Measurements from ENCODE around the gene ITPRIPL2.

The ITPRIPL2 gene

DNA sequence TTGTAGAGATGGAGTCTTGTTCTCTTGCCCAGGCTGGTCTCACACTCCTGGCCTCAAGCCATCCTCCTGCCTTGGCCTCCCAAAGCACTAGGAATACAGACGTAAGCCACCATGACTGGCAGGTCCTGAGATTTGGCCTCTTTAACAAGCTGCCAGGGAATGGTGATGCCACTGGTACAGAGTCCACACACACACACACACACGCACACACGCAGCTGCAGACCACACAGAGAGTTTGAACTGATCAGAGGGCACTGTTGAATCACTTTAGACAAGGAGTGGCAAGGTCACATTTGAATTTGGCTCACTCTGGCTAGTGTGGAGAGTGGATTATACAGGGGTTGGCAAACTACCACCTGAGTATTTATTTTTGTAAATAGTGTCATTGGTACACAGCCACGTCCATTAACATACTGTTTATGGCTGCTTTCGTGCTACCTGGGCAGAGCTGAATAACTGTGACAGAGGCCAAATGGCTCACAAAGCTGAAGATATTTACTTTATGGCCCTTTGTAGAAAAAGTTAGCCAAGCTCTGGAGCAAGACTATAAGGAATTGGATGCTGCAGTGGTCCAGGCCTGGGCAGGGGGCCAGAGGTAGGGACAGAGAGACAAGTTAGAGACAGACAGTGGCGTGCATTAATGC is 9.9 kb downstream of the ITPRIPL2 start:
- no peak for DNase-seq

DNA sequence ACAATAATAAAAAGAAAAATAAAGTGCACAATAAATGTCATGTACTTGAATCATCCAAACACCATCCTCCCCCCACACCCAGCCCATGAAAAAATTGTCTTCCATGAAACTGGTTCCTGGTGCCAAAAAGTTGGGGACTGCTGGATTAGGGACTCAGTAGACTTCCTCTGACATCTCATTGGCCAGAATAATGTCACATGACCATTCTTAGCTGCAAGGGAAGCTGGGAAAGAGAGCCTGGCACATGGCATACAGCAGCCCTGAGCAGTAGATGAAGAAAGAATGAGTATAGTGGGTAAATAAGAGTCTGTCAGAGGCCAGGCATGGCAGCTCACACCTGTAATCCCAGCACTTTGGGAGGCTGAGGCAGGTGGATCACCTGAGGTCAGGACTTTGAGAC is 12.5 kb downstream of the ITPRIPL2 start:
- no peak for DNase-seq

DNA sequence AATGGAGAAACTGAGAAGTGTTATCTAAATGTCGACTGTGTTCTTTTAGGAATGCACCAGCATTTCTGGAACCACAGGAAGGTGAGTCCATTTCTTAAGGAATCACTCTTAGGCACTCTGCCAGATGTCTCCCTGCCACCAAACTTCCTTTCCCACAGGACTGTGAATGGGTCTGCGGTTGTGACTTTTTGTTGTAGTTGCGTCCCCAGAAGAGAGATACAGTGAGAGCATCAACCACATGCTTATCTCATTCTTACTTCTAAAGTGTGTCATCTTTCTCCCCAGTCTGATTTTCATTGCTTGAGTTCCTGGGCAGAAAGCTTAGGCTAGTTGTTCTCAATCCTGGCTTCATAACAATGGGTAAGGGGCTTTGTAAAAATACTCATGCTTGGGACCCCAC is 13.4 kb downstream of the ITPRIPL2 start:
- no peak for DNase-seq

DNA sequence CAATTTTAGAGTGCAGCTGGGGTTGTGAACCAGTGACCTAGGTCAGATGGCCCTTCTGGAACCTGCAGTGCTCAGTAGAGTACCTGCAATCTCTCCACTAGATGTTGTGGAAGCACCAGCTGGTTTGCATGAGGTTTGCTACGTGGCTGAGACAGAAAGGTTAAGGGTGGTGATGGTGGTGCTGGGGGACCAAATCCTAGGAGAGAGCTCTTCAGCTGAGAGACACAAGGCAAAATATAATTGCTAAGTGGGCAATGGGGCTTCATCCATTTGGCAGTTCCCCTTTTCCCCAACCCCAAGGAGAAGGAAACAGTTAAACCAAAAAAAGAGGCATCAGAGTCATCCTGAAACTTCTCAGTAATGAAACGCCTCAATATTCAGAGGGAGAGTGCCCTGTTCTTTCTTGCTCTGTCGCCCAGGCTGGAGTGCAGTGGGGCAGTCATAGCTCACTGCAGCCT is 13.9 kb downstream of the ITPRIPL2 start:
- DNase-seq, result no peak

GRCh38 chr16:19128454-19129200 is 14.9 kb downstream of the ITPRIPL2 start:
- DNase-seq, result no peak

DNA sequence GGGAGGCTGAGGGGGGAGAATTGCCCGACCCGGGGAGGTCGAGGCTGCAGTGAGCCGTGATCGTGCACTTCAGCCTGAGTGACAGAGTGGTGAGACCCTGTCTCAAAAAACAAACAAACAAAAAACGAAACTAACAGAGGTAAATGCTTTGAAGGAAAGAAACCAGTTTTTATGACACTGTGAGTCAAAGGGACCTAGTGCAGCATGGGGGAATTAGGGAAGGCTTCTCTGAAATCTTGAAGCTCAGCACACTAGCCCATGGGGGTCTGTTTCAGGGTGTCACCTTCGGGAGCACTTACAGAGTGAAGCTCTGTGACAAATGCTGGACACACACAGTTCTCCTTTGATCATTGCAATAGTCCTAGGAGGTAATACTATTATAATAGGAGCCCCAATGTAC is 16.6 kb downstream of the ITPRIPL2 start:
- DNase-seq, result no peak

GRCh38 chr16:19130852-19131824 is 17.4 kb downstream of the ITPRIPL2 start:
- no peak for DNase-seq

DNA sequence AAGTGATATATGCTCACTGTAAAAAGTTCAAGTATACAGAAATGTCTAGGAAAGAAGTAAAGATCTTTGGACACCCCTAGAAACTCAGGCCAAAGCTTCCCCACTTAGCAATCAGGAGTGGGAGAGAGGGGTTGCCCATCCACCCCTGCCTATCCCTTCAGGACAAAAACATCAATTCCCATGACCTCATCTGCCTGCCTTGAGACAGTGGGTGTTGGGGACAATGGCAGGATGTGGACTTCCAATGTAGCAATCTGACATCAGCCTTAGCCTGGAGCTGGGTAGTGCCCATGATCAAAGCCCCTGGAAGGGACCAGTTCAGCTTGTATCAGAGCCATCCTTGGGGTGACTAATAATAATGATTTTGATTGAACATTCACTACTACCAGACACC is 18.1 kb downstream of the ITPRIPL2 start:
- no peak for DNase-seq

GRCh38 chr16:19132255-19132654 is 18.5 kb downstream of the ITPRIPL2 start:
- DNase-seq, result no peak

DNA sequence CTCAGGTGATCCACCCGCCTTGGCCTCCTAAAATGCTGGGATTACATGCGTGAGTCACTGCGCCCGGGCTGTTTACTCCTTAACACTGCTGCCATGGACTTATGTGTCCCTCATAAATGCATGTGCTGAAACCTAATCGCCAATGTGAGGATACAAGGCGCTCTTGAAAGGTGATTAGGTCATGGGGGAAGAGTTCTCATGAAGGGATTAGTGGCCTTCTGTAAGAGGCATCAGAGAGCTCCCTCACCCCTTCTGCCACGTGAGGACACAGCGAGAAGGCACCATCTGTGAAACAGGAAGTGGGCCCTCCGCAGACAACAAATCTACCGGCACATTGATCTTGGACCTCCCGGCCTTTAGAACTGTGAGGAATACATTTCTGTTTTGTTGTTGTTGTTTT is 19.1 kb downstream of the ITPRIPL2 start:
- DNase-seq, result no peak

DNA sequence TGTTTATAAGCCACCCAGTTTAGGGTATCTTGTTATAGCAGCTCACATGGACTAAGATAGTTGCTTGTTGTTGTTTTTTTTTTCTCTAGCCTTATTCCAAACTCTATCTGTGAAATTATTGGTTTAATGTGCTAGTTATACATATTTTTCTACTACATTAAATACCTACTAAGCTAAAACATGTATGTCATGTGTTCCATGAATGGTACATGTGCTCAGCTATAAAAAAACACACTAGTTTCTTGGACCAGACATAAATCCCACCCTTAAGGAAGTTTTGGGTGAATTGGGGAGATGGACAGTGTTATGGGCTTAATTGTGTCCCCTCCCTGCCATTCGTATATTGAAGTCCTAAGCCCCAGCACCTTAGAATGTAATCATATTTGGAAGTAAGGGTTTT is 19.8 kb downstream of the ITPRIPL2 start:
- no peak for DNase-seq

GRCh38 chr16:19135201-19135842 is 21.6 kb downstream of the ITPRIPL2 start:
- no peak for DNase-seq

- no peak for DNase-seq
Measured at GRCh38 chr16:19135896-19136438, 22.2 kb downstream of the ITPRIPL2 start.

GRCh38 chr16:19136549-19137196 is 22.9 kb downstream of the ITPRIPL2 start:
- DNase-seq, result peak; percentile 21

DNA sequence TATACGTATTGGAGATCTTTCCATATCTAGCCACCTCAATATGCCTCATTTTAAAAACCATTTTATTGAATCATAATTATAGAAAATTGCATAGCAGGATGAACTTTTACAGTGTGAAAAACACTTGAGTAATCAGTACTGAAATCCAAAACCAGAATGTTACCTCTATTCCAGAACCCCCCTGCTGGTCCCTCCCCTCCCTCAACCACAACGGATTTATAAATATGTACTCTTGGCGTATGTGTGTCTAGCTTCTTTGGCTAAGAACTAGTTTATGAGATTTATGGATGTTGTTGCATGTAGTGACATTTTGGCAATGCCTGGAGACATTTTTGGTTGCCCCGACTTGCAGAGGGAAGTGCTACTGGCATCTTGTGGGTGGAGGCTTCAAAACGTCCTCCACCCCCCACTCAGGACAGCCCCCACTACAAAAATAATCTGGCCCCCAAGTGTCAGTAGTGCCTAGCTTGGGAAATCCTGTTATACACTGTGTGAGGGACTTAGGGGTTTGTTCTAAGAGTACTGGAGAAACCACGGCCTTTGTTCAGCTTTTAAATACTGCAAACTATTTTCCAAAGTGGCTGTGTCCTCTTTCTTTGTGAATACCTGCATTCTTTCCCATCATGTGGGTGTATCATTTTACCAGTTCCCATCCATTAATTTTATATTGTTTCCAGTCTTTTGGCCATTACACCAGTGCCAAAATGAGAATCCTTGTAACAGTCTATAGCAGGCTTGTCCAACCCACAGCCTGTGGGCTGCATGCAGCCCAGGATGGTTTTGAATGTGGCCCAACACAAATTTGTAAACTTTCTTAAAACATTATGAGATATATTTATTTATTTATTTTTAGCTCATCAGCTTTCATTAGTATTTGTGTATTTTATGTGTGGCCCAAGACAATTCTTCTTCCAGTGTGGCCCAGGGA is 23.7 kb downstream of the ITPRIPL2 start:
- DNase-seq, result no peak

DNA sequence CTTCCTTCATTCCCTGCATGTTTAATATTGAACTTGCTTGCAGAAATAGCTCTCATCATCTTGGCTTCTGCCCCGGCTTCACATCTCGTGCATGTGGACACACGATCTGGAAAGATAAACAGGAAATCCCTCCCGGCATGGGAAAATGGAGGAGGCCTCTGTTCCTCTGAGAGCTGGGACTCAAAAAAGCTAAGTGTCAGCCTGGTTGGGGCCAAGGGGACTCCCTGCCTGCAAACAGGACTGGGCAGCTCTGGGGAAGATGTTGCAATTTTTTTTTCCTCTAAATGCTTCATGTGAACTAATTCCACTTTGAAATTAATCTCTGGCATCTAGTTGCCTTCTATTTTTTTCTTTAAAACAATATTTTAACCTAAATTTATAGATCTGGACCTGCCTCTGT is 24.8 kb downstream of the ITPRIPL2 start:
- no peak for DNase-seq

- DNase-seq, result no peak
Measured at GRCh38 chr16:19139436-19140091, 25.8 kb downstream of the ITPRIPL2 start.

DNA sequence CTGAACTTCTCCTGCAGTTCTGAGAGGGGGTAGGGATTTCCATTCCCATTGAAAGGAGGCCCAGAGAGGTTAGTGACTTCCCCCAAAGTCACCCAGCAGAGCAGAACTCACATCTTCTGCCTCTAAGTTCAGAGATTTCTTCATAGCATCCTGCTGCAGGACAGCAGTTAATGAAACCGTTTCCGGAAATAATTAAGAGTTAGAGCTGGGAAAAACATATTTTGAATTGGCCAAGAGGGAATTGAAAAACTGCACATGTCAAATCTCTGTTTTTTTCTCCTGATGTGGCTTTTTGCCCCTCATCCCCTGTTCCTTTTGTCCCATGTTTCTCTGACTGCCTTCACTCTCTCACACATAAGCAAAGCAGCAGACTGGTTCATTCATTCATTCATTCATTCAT is 26.6 kb downstream of the ITPRIPL2 start:
- no peak for DNase-seq

DNA sequence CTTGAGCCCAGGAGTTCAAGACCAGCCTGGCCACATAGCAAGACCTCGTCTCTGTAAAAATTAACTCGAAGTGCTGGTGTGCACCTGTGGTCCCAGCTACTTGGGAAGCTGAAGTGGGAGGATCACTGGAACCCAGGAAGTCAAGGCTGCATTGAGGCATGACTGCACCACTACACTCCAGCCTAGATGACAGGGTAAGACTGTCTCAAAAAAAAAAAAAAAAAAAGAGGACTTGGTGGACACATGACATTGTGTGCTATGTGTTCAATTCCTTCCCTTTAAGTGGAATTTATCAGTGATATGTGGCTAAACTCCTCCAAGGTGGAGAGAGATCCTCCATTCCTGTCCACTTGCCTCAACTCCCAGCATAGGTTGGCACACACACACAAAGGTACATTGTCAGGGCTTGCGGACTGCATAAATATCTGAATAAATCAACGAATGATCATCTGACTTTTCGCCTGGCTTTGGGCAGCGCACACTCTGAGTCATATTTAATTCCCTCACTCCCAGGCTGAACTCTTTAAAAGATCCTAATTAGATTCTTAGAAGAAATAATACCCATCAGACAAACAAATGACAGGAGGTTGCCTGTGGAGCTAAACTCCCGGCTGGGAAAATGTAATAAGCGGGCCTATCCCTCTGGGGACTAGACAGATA is 29.3 kb downstream of the ITPRIPL2 start:
- no peak for DNase-seq

DNA sequence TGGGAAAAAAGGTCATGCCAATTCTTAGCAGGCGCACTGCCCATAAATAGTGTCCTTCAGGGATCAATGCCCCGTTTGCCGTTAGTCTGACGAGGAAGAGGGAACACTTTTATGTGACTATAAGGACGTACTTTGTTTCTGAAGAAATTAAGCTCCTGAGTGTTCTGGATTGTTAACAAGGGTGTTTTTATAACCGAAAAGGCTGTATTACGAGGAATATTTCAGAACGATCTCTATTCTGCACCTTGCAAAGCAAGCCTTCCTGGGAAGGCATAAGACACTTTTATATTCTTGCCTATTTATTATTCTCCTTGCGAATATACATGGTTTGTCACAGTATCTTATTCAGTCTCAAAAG is 29.8 kb downstream of the ITPRIPL2 start:
- DNase-seq, result no peak
